Measurements from ENCODE around the gene CELSR2.

GRCh38 chr1:109270623-109271317 is 21.4 kb downstream of the CELSR2 start:
- TF ChIP-seq CTCF (IDR thresholded peaks at IDR 0.05 in 8 of 11, conservative IDR thresholded peaks at IDR 0.05 in 3 of 11) (no peak), POLR2A (IDR thresholded peaks at IDR 0.05) (no peak), POLR2AphosphoS5 (IDR thresholded peaks at IDR 0.05) (no peak)

Data from spleen (tissue), 7 donors.